Right renal pelvis (tissue), 4 donors: Measurements from ENCODE around the gene IQCH. TPM values are rescaled to one million over a fixed set of nuclear protein-coding genes. Genes with fewer than 3 reads are reported as not detected.
A peak's percentile ranks its signal among the peaks of the same experiment; 100 is the strongest.

Source experiments
- DNase-seq, 4 donors: peaks; one replicate each; pipeline ENCODE4 v3.0.0-alpha.2; 2013; ENCODE audit warnings: low read depth in 4 of 4, low spot score in 3 of 4, missing footprints in 1 of 4
- polyA plus RNA-seq, 4 donors: library from polyadenylated mRNA; unstranded; fragments of 120-200 nt; gene quantifications; one replicate each; pipeline ENCODE4 v1.2.1, GENCODE V29; 2013; ENCODE audit not compliant: insufficient read length in 4 of 4

The IQCH gene
- polyA plus RNA-seq, 4 donors, result 5.4 to 8.6 (median 6.4) TPM

GRCh38 chr15:67296188-67296587 is 41.6 kb downstream of the IQCH start:
- DNase-seq, result no peak

GRCh38 chr15:67296684-67297083 is 42.1 kb downstream of the IQCH start:
- no peak for DNase-seq

GRCh38 chr15:67300266-67301025 is 45.9 kb downstream of the IQCH start:
- DNase-seq, result no peak

DNA sequence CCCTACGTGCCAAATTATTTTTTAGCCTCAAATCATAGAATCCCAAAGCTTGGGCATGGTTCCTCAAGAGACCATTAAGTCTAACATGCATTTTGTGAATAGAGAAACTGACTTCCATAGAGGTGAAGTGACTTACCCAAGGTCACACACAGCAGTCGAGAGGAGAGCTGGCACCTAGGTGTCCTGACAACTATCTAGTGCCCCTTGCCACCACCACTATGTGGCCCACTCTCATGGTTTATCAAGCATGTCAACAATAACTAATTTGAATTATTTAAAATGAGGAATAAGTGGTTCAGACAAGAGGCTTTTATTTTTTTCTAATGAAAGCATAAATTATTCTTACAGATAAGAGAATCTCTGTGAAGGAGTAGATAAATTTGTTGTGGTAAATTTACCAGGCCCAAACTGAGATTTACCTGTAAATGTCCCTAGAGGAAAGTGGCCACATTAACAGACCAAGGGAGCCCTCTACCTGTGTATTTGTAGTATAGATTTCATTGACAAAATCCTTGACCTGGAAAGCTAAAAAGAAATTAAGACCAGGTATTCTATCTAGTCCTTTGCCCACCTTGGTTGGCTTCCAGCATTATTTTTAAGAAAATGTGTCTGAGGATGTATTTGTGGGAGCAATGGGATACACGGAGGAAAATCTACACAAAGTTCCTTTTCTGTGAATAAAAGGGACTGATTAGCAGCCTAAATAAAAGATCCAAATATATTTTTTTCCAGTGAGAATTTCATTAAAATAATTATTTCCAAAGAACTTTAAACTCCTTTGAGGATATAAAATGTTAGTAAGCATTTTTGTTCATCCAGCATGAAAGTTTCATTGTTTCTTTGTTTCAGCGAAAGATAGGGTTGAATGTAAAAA is 49.1 kb downstream of the IQCH start:
- peak in 1 of 4 donors; percentile 12 for DNase-seq

DNA sequence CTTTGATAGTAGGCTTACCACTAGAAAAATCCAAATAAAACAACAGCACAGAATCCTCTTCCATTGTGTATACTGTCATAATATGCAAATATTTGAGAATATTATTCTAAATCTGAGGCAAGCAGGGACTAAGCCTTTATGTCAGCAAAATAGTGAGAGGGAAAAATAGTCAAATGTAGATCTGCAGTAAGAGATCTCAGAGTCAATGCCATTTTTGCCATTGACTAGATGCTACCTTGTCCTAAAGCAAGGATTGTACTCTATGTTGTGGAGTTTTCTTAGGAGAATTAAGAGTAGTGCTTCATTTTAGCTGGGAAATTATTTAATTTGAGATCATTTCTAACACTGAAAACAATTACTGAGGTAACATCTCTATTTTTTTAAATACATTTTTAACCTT is 50.2 kb downstream of the IQCH start:
- DNase-seq, result no peak

DNA sequence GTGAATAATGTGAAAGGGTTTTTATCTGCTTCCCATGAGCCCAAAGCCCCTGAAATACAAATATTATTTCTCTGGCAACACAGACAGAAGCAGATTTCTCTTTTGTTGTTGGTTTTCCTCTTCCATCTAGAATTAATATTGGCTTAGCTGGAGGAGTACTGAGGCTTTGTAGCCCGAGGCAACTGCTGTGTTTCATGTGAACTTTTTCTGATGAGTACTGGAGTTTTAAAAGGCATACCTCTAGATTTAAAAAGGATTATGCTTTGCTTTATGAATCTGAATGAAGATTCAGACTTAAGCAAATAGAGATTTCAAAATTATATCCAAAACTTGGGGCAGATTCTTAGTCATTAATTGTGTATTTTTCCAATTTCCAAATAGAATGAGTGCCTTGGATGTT is 50.9 kb downstream of the IQCH start:
- DNase-seq, result no peak

- DNase-seq, result no peak
These were observed 52.6 kb downstream of the IQCH start for GRCh38 chr15:67307156-67307555.

- DNase-seq, result no peak
These were observed 53.5 kb downstream of the IQCH start for GRCh38 chr15:67307889-67308597.

GRCh38 chr15:67311731-67312130 is 57.1 kb downstream of the IQCH start:
- no peak for DNase-seq

DNA sequence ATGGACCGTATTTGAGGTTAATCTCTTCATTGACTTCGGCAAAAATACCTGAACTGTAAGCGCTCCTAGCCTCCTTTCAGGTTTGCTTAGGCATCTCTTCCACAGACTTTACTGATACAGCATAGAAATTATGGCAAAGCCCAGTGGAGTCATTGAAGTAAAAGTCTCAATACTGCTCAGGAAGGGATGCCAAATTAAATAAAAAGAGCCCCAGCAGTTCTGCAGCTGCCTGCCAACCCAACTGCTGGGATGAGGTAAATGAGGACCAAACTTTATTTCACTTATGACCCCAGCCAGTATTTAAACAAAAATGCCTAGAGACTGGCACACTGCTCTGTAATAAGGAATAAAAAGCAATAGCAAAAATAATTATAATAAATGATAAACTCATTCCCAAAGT is 65.4 kb downstream of the IQCH start:
- DNase-seq, result no peak

GRCh38 chr15:67321352-67321751 is 66.8 kb downstream of the IQCH start:
- DNase-seq, result no peak

DNA sequence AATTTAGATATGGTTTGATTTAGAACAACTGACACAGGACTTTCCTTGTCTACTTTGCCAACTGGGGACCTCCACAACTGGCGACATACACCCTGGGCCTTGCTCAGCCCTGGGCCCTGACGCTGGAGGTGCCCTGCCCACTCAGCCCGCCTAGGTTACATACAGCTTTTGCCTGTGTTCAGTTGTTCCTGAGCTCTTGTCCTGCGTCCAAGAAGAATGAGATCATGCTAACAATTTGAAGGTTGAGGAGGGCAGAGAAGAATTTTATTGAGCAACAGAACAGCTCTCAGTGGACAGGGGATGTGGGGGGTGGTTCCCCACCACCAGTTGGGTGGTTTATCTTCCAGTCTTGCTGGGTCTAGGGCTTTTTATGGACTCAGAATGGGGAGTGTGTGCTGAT is 67.9 kb downstream of the IQCH start:
- no peak for DNase-seq

DNA sequence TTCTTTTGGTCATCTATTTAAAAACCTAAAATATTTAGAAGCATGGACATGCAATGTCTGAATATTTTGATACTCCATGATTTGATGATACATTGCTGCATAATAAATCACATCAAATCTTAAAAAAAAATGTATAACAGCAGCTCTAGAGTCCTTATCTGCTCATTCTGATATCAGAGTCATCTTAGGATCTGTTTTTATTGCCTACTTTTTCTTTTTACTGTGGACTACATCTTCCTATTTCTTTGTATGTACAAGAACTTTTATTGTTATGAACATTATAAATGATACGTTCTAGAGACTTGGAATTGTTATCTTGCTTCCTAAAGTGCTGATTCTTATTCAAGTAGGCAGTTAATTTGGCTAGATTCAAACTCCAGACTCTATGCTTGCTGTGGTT is 72.7 kb downstream of the IQCH start:
- DNase-seq, result no peak

- DNase-seq, result no peak
These were observed 73.2 kb downstream of the IQCH start for GRCh38 chr15:67327737-67328136.

- no peak for DNase-seq
These were observed 75.6 kb downstream of the IQCH start for GRCh38 chr15:67329984-67330733.

- DNase-seq, result no peak
These were observed 77.1 kb downstream of the IQCH start for GRCh38 chr15:67331676-67332075.

DNA sequence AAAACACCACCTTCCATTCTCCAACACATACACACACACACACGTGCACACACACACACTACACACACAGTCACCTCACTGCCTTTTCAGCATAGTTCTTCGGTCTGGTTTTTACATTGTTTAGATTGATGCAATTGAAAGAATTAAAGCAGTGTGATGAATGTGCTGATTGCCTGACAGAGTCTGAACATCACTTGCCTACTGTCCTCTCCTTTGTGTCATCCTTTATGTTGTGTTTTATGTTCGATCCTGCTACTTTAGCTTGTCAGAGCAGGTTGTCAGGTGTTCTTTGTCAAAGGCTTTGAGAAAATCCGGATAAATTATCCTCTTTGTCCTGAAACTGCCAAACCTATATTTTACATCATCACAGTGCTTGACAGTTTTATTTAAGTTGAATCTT is 80.4 kb downstream of the IQCH start:
- no peak for DNase-seq

DNA sequence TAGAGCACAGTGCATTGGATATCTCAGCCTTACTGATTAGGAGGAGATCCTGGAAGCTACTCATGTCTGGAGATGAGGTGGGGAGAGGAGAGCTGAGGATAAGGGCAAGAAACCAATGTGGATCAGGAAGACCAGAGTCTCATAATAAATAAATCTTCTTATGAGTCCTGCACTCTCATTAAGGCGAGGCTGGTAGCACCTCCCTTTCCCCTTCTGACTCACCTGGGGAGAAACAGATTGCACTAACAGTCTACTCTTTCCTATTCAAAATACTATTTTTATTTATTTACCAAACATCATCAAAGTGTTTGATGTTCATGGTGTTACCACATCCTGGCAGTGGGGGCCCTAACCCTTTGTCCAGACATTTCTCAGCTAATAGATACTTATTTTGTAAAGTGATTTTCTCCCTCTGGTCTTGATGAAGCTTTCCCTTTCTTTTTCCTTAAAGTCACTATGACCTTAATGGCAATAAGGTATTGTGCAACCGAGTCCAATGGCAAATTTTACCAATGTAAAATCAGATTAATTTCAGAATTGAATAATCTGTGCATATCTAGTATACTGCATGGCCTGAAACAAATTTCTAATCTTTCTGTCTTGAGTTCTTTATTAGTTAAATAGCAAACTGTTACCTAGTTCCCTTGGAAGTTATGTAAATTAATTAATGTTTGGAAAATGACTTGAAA is 81.1 kb downstream of the IQCH start:
- no peak for DNase-seq

DNA sequence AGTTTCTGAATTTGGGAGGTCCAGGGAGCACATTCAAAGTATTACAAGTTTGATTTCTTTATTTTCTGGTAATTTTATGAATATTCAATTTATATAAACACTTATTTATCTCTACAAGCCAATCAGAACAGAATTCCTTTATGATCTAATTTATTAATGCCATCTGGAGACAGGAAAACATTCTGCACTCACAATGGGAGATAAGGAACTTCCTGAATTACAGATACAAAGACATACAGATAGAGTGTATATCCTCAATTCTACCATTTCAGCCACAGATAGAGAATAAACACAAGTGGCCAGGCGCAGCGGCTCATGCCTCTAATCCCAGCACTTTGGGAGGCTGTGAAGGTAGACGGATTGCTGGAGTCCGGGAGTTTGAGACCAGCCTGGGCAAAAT is 86.0 kb downstream of the IQCH start:
- DNase-seq, result no peak

DNA sequence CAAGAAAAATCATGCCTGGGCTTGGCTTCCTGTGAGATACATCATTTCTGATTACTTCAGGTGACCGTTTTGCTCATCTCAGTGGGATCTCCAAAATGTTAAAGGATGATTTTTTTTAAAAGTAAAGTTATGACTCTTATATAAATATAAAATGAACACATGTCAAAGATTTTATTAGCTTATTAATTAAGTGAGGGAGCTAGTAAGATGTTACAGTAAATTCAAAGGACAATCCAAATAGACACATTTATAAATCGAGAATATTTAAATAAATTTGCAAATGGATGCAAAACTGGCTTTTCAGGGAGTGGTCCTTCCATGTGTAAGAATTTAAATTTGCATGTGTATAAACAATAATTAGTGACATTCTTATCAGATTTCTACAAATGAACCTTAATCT is 87.0 kb downstream of the IQCH start:
- no peak for DNase-seq
